Omental fat pad (tissue), 4 donors: ENCODE results near the gene PPP1R16B. TPM values are rescaled to one million over a fixed set of nuclear protein-coding genes. Genes with fewer than 3 reads are reported as not detected.

Source experiments
- ATAC-seq: fragments of 150-250 bp; one replicate; pipeline ENCODE4 v1.9.1; 2016; ENCODE audit warnings: mild to moderate bottlenecking, moderate library complexity; ENCODE audit not compliant: low FRiP score
- DNase-seq: peaks from one replicate; pipeline ENCODE4 v3.0.0-alpha.2; 2019; ENCODE audit warnings: low spot score
- CTCF ChIP-seq, 3 donors: fragments of 450-650 bp; IDR thresholded peaks; one replicate each; pipeline ENCODE4 v1.5.1; 2016 to 2017; ENCODE audit warnings: antibody characterized with exemption in 3 of 3, mild to moderate bottlenecking in 3 of 3, moderate library complexity in 2 of 3
- total RNA-seq, 4 donors: library from RNA; depleted of rRNA; stranded (reverse); fragments of >200 nt; gene quantifications; one replicate each; pipeline ENCODE4 v1.1.0, GENCODE V29; 2016

Gene PPP1R16B
- total RNA-seq, 4 donors from 2014 or later, result 7.1 to 48.4 (median 21.6) TPM

DNA sequence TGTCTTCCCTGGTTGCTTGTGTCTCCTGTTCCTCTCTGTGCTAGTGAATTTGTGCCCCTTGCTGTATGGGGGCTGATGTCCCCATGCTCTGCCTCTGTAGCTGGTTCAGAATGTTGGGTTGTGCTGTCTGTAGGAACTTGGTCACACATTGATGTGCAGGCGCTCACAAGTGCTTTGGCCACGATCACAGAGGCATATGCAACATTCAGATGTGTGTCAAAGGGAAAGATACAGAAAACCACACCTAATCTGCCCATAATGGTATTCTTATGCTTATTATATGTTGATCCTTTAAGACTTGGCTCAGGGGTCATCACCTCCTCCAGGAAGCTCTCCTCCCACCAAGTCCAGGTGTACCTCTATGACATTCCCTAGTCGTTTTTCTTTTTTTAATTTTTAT lies 139.5 kb downstream of the PPP1R16B start:
- TF ChIP-seq CTCF (IDR thresholded peaks at IDR 0.05), result no peak
- ATAC-seq (no peak), DNase-seq (no peak)

GRCh38 chr20:38946836-38947235 lies 141.3 kb downstream of the PPP1R16B start:
- no peak for TF ChIP-seq CTCF (IDR thresholded peaks at IDR 0.05)
- ATAC-seq, result no peak
- no peak for DNase-seq

DNA sequence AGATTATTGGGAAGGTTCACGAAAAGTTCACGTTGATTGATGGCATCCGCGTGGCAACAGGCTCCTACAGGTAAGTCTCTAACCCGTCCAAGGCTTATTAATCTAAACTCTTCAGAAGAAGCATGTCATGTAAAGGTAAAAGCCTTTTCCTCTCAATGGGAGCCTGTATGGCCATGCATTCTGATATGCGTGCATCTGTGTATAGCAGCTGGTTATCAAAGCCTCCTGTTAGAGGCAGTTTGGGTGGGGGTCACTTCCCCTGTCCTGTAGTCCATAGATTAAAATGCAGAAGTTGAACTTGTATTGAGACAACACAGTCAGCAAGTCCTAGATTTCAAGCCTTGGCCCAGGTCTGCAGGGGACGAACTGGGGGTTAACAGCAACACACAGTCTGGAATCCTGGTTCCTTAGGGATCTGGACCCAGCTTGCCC lies 142.4 kb downstream of the PPP1R16B start:
- DNase-seq (no peak), ATAC-seq (no peak)
- no peak for TF ChIP-seq CTCF (IDR thresholded peaks at IDR 0.05)

GRCh38 chr20:38950254-38950653 lies 144.8 kb downstream of the PPP1R16B start:
- DNase-seq, result no peak
- TF ChIP-seq CTCF (IDR thresholded peaks at IDR 0.05), result no peak
- ATAC-seq, result no peak

DNA sequence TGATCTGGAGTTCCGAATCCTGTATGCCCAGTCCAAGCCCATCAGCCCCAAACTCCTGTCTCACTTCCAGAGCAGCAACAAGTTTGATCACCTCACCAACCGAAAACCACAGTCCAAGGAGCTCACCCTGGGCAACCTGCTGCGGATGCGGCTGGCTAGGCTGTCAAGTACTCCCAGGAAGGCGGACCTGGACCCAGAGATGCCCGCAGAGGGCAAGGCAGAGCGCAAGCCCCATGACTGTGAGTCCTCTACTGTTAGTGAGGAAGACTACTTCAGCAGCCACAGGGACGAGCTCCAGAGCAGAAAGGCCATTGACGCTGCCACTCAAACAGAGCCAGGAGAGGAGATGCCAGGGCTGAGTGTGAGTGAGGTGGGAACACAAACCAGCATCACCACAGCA lies 146.1 kb downstream of the PPP1R16B start:
- no peak for ATAC-seq
- DNase-seq, result no peak
- no peak for TF ChIP-seq CTCF (IDR thresholded peaks at IDR 0.05)

DNA sequence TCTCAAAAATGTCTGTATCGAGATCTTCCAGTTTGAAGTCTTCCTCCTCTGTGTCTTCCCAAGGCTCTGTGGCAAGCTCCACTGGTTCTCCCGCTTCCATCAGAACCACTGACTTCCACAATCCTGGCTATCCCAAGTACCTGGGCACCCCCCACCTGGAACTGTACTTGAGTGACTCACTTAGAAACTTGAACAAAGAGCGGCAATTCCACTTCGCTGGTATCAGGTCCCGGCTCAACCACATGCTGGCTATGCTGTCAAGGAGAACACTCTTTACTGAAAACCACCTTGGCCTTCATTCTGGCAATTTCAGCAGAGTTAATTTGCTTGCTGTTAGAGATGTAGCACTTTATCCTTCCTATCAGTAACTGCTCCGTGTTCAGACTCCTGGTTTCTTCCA lies 146.7 kb downstream of the PPP1R16B start:
- ATAC-seq, result no peak
- DNase-seq, result no peak
- TF ChIP-seq CTCF (IDR thresholded peaks at IDR 0.05), result no peak

GRCh38 chr20:38953630-38954340 lies 148.3 kb downstream of the PPP1R16B start:
- ATAC-seq (no peak), DNase-seq (no peak)

More at GRCh38 chr20:38953630-38954340, 148.3 kb downstream of the PPP1R16B start:
- no peak for TF ChIP-seq CTCF (IDR thresholded peaks at IDR 0.05)
